ENCODE results near the gene DHX38.

The DHX38 gene

DNA sequence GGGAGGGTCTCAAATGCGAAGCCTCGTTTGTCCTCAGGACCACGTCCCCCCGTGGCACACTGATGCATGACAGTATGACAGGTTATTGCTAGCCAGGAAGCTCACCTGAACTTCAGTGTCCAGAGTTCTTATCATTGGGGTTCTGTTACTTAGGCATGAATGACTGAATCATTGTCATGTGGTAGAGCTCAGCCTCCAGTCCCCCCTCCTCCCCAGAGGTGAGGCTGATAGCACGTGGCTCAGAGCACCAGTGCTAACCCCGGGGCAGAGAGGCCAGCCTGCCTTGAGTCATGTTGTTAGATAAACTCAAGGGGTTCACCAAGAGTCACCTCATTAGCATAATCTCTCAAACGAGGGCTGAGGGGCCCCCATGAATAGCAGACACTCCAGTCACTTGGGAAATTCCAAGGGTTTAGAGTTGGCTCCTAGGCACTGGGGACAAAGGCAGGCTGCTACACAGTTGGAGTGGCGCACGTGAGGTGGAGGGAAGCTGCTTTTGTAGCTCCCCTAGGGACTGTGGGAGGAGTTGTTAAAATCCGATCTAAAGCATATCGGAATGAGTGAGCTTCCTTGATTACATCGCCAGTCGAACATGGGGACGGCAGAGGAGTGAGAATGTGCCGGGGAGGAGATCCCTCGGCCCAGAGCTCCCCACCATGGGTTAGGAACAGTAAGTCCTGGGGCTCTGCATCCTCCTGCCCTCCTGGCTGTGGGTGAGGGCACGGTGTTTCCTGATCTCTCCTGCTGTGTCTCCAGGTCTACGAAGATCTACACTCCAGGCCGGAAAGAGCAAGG is 18.2 kb downstream of the DHX38 start:
- no peak for DNase-seq (ENCODE audit: extremely low read depth, insufficient read length)
- Histone ChIP-seq H3K27me3 (replicated peaks; ENCODE audit: control insufficient read depth, insufficient read depth, low read length) (no peaks in the 10 kb centered on the region), H3K4me3 (replicated peaks; ENCODE audit: low read depth, low read length) (no peak overlapping the region), H3K36me3 (ENCODE audit: control insufficient read depth, insufficient read depth, low read length) (peaks cover 32% of the 10 kb centered on the region)
- TF ChIP-seq, protein P1, sequence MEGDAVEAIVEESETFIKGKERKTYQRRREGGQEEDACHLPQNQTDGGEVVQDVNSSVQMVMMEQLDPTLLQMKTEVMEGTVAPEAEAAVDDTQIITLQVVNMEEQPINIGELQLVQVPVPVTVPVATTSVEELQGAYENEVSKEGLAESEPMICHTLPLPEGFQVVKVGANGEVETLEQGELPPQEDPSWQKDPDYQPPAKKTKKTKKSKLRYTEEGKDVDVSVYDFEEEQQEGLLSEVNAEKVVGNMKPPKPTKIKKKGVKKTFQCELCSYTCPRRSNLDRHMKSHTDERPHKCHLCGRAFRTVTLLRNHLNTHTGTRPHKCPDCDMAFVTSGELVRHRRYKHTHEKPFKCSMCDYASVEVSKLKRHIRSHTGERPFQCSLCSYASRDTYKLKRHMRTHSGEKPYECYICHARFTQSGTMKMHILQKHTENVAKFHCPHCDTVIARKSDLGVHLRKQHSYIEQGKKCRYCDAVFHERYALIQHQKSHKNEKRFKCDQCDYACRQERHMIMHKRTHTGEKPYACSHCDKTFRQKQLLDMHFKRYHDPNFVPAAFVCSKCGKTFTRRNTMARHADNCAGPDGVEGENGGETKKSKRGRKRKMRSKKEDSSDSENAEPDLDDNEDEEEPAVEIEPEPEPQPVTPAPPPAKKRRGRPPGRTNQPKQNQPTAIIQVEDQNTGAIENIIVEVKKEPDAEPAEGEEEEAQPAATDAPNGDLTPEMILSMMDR (IDR thresholded peaks at IDR 0.05; ENCODE audit: insufficient read depth, low read length, poor library complexity, severe bottlenecking): no peak

DNA sequence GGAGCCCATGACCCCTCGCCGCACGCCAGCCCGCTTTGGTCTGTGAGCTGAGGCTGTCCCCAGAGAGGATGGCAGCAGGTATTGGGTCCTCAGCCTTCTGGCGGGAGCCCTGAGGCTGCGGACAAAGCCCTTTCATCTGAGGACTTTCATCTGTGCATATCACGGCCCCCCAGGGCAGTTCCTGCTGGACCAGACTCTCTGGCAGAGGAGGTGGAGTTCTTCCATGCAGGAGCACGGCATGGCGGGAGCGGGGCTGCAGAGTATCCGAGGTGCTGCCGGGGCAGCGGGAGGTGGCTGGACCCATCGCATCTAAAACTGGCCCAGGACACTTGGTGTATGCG is 18.8 kb downstream of the DHX38 start:
- Histone ChIP-seq H3K27me3 (replicated peaks; ENCODE audit: control insufficient read depth, insufficient read depth, low read length) (no peaks in the 10 kb centered on the region), H3K36me3 (ENCODE audit: control insufficient read depth, insufficient read depth, low read length) (peaks cover 29% of the 10 kb centered on the region), H3K4me3 (replicated peaks; ENCODE audit: low read depth, low read length) (no peak overlapping the region)
- no peak for DNase-seq (ENCODE audit: extremely low read depth, insufficient read length)
- TF ChIP-seq, protein P1 (IDR thresholded peaks at IDR 0.05; ENCODE audit: insufficient read depth, low read length, poor library complexity, severe bottlenecking): no peak

DNA sequence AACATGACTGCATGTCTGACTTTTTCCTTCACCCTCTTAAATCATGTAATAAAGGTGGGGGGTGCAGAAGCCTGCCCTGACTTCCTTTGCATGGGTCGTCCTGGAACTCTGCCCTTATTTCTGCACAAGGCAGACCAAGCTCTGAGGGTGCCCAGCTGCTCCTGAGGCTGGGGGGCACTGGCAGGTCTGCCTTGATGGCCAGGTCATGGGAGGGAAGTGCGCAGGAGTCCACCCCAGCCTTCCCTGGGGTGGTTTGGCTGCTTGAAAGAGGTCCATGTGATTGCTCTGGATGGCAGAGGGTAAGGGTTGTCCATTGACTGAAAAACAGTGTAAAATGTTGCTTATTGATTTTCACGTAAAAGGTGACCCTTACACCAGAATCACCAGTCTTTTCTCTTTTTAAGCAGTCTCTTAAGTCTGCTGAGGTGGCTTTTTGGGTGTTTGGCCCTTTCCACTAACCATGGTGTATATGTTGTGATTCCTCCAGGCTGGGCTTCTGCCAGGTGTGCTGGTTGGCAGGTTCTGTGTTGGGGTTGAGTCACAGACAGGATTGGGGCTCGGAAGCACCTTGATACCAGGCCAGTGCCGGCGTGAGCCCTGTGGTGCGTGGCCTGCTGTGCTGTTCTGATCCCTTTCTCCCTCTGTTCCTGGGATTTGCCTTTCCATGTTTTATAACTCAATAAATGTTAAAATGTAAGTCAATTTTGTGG is 19.4 kb downstream of the DHX38 start:
- peaks cover 27% of the 10 kb centered on the region for H3K36me3 ChIP-seq (ENCODE audit: control insufficient read depth, insufficient read depth, low read length)
- DNase-seq (ENCODE audit: extremely low read depth, insufficient read length): no peak
- no peaks in the 10 kb centered on the region for H3K27me3 ChIP-seq (replicated peaks; ENCODE audit: control insufficient read depth, insufficient read depth, low read length)
- TF ChIP-seq, protein P1 (IDR thresholded peaks at IDR 0.05; ENCODE audit: insufficient read depth, low read length, poor library complexity, severe bottlenecking): no peak
- H3K4me3 ChIP-seq (replicated peaks; ENCODE audit: low read depth, low read length): no peak overlapping the region

DNA sequence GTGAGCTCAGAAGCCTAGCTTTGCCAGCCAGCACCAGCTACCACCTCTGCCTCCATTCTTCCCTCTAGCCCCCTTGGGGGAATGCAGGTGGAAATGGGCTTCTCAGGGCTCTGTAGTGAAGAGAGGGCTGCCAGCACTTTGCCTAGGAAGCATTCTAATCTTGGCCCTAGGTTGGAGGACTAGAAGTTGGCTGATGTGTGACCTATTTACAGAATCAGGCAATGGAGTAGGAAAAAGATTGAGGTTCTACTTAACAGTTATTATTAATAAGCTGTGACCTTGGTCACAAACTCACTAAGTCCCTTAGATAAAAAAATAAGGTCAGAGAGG is 19.9 kb downstream of the DHX38 start:
- peaks cover 22% of the 10 kb centered on the region for H3K36me3 ChIP-seq (ENCODE audit: control insufficient read depth, insufficient read depth, low read length)

DNA sequence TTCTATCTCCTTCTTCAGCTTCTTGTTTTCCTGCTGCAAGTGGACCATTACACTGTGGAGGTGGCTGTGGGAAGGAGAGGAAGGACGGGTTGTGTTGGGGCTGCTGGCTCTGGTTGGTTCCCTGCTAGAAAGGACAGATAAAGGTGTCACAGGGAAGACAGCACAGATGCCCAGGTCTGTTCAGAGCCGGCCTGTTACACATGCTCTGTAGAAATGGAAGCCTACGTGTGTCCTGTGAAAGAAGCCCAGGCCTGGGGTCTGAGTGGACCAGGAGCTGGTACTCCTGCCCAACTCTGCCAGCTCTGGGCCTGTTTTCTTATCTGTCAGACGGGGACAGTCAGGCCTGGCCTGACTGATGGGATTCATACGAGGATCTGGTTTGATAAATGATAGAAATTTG is 26.4 kb downstream of the DHX38 start:
- H3K4me3 ChIP-seq (replicated peaks; ENCODE audit: low read depth, low read length): no peak overlapping the region

More for the DNA sequence above, 19.9 kb downstream of the DHX38 start:
- H3K27me3 ChIP-seq (replicated peaks; ENCODE audit: control insufficient read depth, insufficient read depth, low read length): no peaks in the 10 kb centered on the region
- TF ChIP-seq, protein P1 (IDR thresholded peaks at IDR 0.05; ENCODE audit: insufficient read depth, low read length, poor library complexity, severe bottlenecking): no peak
- DNase-seq (ENCODE audit: extremely low read depth, insufficient read length): no peak
- H3K4me3 ChIP-seq (replicated peaks; ENCODE audit: low read depth, low read length): no peak overlapping the region

More for the DNA sequence above, 26.4 kb downstream of the DHX38 start:
- no peak for DNase-seq (ENCODE audit: extremely low read depth, insufficient read length)
- TF ChIP-seq, protein P1 (IDR thresholded peaks at IDR 0.05; ENCODE audit: insufficient read depth, low read length, poor library complexity, severe bottlenecking): no peak
- Histone ChIP-seq H3K36me3 (ENCODE audit: control insufficient read depth, insufficient read depth, low read length) (no peaks in the 10 kb centered on the region), H3K27me3 (replicated peaks; ENCODE audit: control insufficient read depth, insufficient read depth, low read length) (no peaks in the 10 kb centered on the region)

Measured in GM06990 (cell line).